D341Med (cell line): ENCODE measurements around the gene CTRB2.
"Not testable (repeated sequence)": the region's sequence is repeated elsewhere in the genome, so short reads cannot be mapped to it uniquely, and the experiment has no call there.

Source experiments
- DNase-seq: peaks from one replicate; pipeline ENCODE4 v3.0.0; 2012; ENCODE audit warnings: low spot score

CTRB2 gene

GRCh38 chr16:75227361-75228142 lies 20.6 kb upstream of the CTRB2 start:
- DNase-seq, result no peak

DNA sequence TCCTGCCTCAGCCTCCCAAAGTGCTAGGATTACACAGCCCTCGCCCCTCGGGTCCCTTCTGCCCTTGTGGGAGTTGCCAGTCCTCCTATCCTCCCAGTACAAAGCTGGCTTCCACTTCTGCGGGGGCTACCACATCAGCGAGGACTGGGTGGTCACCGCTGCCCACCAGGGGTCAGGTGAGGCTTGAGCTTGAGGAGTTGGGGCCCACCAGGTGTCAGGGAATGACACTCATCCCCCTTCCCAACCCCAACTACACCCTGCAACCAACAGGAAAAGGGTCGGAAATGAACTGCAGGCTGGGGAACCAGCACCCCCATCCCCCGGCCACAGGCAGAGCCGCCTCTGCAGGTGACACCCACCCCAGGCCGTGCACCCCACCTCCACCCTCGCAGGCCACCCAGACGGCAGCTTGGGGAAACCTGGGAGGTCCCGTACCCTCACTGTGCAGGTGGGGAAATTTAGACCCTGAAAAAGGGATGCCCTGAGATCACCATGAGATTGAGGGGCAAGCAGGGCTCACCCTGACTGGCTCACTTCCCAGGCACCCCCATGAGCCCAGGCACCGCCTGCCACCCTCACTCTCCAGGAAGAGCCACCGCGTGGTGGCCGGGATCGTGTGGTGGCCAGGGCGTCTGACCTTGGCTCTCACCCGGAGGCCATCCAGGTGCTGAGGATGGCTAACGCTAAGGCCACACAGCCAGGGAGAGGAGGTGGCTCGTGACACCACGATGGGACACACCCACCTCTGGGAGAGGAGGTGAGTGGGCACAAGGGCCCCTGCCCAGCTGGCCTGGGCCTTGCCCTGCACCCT lies 19.8 kb upstream of the CTRB2 start:
- DNase-seq, result no peak

- no peak for DNase-seq
These were observed 18.9 kb upstream of the CTRB2 start for GRCh38 chr16:75225678-75226515.

DNA sequence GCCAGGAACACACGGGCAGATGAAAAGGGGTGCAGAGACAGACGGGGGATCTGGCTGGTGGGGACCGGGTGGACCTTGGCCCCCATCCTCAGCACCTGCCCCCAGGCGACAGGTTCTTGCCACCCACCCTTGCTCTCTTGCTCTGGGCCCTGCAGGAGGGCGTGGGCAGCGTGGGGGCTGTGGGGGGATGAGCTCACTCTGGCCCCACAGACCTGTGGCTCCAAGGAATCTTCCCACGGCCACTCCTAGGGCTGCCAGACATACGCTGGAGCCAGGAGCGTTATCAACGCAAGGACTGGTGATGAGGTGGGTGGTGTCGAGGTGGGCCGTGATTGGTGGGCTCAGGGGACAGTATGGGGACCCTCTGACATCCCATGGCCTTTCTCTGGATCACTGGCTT lies 18.1 kb upstream of the CTRB2 start:
- no peak for DNase-seq

- no peak for DNase-seq
These were observed 17.5 kb upstream of the CTRB2 start for GRCh38 chr16:75224306-75225082.

DNA sequence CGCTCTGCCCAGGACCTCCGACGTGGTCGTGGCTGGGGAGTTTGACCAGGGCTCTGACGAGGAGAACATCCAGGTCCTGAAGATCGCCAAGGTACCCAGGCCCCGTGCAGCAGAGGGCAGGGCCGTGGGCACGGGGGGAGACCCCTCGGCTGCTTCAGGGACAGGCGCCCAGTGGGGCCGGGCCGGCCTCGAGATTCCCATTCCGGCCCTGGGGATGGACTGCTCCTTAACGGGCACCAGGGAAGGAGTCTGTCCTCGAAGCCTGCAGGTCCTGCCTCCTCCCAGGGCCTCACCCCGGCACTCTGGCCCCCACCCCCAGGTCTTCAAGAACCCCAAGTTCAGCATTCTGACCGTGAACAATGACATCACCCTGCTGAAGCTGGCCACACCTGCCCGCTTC lies 16.2 kb upstream of the CTRB2 start:
- DNase-seq, result not testable (repeated sequence)

- no peak for DNase-seq
These were observed 15.4 kb upstream of the CTRB2 start for GRCh38 chr16:75222271-75222783.

DNA sequence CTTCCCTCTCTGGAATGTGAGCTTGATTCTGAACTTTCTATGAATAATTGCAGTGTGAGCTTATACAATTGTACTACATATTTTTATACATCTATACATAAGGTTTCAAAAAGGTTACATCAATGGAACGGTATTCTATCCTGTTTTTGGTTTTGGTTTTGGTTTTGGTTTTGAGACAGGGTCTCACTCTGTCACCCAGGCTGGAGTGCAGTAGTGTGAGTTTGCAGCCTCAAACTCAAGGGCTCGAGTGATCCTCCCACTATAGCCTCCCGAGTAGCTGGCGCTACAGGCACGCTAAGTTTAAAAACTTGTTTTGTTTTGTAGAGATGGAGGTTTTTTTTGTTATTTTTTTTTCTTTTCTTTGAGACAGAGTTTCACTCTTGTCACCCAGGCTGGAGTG lies 12.9 kb upstream of the CTRB2 start:
- no peak for DNase-seq

DNA sequence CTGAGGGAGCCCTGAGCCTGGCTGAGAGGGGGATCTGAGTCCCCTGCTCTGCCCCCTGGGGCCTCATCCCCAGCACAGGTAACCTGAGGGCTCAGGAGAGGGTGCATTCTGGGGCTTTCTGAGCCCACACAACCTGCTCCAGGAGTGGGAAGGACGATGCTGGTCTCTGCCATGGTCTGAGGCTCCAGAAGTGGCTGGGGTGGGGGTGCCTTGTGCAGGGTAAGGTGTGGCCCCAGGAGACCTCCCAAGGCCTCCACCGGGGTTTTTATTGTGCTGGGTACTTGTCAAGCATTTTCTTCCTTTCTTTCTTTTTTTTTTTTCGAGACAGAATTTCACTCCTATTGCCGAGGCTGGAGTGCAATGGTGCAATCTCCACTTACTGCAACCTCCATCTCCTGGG lies 12.1 kb upstream of the CTRB2 start:
- no peak for DNase-seq

GRCh38 chr16:75218256-75219076 lies 11.5 kb upstream of the CTRB2 start, which contains the start of gene CTRB1:
Gene CTRB1, plus strand, starts transcription at chr16:75218988. Its CDS starts 20 bp downstream, at chr16:75219008.
- peak; percentile 8 for DNase-seq

DNA sequence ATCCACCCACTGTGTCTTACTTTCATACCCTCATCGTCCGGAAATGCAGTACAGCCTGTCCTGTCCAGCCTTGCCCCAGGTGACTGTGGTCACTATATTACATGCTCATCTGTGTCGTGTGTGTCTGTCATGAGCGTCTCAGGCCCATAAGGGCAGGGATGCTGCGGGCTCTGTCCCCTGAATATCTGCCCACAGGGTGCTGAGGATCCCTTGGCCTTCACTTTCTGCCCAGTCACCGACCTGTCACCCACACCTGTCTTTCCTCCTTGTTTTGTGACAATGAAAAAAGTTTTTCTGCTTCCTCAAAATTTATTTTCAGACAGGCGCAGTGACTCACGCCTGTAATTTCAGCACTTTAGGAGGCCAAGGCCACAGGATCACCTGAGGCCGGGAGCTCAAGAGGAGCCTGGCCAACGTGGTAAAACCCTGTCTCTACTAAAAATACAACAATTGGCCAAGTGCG lies 10.5 kb upstream of the CTRB2 start:
- DNase-seq, result peak; percentile 6

DNA sequence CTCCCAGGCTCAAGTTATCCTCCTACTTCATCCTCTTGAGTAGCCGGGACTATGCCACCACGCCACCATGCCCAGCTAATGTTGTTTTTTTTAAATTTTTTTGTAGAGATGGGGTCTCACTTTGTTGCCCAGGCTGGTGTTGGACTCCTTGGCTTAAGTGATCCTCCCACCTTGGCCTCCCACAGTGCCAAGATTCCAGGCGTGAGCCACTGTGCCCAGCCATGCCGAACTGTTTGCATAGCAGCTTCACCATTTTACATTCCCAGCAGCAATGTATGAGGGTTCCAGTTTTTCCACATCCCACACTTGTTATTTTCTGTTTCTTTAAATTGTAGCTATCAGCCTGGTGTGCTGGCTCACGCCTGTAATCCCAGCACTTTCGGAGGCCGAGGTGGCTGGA lies 9.6 kb upstream of the CTRB2 start:
- DNase-seq, result no peak

DNA sequence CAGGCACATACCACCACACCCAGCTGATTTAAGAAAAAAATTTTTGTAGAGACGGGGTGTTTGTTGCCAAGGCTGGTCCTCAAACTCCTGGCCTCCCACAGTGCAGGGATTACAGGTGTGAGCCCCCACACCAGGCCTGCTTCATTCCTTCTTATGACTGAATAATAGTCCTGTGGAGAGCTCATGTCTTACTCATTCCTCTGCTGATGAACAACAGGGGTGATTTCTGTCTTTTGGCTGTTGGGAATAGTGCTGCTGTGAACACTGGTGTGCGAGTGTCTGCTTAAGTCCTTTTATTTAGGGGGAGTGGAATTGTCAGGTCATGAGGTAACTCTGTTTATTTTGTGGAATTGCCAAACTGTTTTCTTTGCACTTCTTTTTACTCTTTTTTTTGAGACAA lies 9.2 kb upstream of the CTRB2 start:
- no peak for DNase-seq

DNA sequence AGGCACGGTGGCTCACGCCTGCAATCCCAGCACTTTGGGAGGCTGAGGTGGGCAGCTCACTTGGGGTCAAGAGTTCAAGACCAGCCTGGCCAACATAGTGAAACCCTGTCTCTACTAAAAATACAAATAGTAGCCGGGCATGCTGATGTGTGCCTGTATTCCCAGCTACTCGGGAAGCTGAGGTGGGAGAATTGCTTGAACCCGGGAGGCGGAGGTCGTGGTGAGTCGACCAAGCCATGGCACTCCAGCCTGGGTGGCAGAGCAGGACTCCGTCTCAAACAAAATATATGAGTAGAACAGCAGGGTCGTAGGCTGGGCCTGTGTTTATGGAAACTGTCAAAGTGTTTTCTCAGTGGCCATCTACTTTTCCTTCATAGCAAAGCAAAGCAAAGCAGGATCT lies 4.3 kb upstream of the CTRB2 start:
- not testable (repeated sequence) for DNase-seq

GRCh38 chr16:75209944-75210343 lies 3.0 kb upstream of the CTRB2 start:
- DNase-seq, result no peak

DNA sequence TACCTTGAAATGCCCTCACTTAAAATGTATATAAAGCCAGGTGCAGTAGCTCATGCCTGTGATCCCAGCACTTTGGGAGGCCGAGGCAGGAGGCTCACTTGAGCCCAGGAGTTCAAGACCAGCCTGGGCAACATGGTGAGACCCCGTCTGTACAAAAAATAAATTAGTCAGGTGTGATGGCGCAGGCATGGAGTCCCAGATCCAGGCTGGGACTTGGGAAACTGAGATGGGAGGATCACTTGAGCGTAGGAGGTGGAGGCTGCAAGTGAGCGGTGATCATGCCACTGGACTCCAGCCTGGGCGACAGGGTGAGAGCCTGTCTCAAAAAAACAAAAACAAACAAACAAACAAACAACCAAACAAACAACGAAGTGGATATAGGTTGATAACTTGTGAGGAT lies 2.6 kb upstream of the CTRB2 start:
- not testable (repeated sequence) for DNase-seq

DNA sequence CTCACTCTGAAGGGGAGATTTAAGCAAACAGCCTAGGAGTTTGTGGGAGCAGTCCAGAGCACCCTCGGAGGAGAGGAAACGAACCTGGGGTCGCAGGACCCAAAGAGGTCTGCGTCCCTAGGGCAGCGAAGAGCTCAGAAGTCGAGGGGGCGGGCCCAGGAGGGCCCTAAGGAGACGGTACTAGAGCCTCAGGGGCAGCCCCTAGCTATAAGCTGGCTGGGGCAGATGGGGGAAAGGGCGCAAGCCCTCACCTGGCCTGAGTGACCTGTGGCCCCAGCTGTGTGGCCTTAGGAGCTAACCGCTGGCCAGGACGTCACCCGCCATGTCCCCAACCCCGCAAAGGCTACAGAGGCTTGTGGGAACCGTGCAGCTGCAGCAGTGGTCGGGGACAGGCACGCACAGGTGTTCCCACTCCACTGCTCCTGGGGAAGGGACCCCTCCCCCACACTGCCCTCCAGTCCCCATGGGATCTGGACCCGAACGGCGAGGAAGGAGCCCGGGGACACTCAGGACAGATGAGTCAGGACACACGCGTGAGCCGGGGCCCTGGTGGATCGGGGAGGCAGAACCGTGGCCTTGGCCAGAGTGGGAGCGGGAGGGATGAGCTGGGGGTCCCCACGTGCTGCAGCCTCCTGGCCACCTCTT lies 2.0 kb upstream of the CTRB2 start:
- no peak for DNase-seq

- no peak for DNase-seq
These were observed 1.4 kb upstream of the CTRB2 start for GRCh38 chr16:75208242-75208825.

DNA sequence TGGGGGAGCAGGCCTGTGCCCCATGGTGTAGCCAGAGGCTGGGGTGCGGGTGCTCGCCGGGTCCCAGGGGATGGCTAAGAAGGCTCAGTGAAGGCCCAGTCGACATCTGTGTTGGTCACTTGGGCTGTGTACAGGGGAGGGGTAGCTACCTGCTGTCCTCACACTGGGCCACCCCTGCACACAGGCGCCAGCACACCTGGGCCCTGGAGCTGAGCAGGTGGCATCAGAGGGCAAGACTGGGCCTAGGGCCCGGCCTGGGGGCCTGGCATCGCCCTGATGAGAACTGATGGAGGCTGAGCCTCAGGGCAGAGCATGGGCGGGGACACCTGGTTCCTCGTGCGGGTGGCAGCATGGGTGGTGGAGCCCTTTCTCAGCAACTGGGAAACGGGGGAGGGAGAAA lies 870 bp upstream of the CTRB2 start:
- DNase-seq, result no peak
